ENCODE measurements around the gene WIPI1.
"Not testable (repeated sequence)": the region's sequence is repeated elsewhere in the genome, so short reads cannot be mapped to it uniquely, and the experiment has no call there.

Gene WIPI1

DNA sequence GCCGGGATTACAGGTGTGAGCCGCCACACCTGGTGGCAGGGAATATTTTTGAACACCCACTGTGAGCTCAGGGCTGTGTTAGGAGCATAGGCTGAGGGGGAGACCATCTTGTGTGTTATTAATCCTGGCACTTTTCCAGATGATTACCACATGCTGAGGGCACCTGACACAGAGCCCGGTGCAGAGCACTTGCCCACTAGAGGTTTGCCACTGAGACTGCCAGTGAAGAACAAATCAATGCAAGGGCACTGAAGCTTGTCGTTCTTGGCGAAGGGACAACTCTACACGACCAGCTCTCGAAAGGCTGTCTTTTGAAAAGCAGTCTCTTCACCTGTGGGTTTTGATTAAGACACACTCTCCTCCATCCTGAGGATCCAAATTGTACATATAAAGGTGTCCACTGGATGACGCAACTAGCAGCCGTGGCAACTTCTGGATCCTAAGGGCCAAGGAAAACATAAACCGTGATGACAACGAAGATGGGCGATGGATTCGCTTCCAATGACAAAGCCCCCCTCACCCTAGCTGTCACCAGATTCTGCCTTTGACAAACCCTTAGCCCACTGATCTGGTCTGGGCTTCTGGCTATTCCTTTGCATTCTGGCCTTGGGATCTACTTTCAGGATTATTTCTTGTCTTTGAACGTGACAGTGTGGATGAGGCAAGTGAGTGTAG is 28.7 kb downstream of the WIPI1 start:
- no peak for DNase-seq
- in situ Hi-C loops (cut with MboI; ENCODE audit: low pct_unique_long_range_greater_than_20kb, low sequenced_read_pairs): loop anchor here (25.0 kb wide), 2 partner anchors 166 to 266 kb away; no protein-coding TSS in a partner anchor

DNA sequence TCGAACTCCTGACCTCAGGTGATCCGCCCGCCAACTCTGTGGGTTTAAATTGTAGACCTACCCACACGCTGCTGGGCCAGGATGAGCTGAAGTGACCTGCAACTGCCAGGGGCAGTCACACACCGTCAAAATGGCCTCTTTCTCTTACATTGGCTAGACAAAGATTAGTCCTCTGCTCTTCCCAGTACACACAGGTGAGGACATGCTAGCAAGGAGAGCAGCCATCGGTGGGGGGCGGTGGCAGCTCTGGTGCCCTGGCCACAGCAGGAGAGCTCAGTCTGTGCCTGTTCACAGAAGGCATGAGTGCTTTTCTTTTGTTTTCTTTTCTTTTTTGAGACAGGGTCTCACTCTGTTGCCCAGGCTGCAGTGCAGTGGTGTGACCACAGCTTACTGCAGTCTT is 29.7 kb downstream of the WIPI1 start:
- in situ Hi-C loops (cut with MboI; ENCODE audit: low pct_unique_long_range_greater_than_20kb, low sequenced_read_pairs): loop anchor here (25.0 kb wide), 2 partner anchors 165 to 265 kb away; no protein-coding TSS in a partner anchor
- no peak for DNase-seq

DNA sequence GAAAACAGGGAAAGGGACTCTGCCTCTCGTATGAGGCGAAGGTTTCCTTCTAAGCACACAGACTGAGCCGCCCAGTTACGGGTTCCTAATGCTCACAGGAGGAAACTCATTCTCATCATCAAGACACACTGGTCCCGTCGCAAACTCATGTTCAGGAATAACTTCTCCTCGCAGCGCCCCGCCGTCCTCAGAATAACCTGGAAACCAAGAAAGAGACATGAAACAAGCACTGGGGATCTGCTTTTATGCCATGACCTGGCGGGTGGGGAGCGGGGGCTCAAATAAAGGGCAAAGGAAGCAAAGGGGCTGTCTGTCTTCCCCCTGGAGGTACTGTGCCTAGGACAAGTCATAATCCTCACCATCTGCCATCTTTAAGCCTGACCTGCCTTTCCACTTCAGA is 31.3 kb downstream of the WIPI1 start:
- in situ Hi-C loops (cut with MboI; ENCODE audit: low pct_unique_long_range_greater_than_20kb, low sequenced_read_pairs): loop anchor here (25.0 kb wide), 2 partner anchors 164 to 264 kb away; no protein-coding TSS in a partner anchor
- DNase-seq: no peak

DNA sequence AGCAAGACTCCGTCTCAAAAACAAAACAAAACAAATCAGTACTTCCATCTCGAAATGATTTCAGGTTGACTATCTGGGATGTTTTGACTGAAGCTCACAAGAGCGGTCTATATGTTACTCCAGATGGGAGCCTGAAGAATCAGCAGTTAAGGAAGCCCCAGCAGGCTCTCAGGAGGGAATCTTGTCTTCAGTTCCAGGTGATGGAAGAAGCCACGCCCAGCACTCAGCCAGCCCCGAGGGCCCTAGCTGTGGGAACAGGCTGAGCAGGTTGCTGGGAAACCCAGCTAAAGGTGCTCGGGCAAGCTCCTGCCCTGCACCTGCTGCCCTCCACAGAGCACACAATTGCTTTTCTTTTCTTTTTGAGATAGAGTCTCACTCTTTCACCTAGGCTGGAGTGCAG is 32.4 kb downstream of the WIPI1 start:
- in situ Hi-C loops (cut with MboI; ENCODE audit: low pct_unique_long_range_greater_than_20kb, low sequenced_read_pairs): loop anchor here (25.0 kb wide), 2 partner anchors 163 to 263 kb away; no protein-coding TSS in a partner anchor
- no peak for DNase-seq

DNA sequence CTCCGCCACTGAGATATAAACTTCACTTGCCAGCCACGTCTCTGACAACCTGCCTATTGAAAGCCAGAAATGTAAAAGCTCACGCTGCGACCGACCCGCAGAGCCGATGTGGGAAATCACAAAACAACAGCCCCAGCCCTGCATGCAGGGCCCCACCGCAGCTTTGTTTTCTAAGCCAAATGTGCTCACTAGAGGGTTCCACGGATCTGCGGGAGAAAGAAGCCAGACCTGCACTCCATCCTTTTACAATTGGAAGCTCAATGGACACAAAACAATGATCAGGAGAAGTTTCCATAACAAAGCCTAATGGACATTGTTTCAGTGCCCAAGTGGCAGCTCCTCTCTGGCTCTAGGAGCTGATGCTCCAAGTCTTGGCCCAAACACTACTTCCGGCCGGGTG is 33.1 kb downstream of the WIPI1 start:
- DNase-seq: no peak
- in situ Hi-C loops (cut with MboI; ENCODE audit: low pct_unique_long_range_greater_than_20kb, low sequenced_read_pairs): no loop called here

DNA sequence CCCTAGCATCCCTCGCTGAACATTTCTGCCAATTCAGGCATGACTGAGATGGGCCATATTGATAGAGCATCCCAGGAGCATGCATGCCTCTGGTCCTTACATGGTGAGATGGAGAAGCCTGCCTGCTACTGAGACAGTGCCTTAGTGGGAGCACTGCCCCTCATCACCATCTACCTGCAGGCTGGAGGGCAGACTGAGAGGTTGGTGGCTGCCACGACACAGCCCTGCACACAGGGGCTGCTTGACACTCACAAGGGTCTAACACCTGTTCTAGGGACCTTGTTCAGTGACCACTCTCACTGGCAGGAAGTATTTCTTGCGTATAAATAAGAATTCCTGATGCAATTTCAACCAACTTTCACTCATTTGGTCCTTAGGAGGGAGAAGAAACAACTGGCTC is 34.0 kb downstream of the WIPI1 start:
- DNase-seq: no peak

DNA sequence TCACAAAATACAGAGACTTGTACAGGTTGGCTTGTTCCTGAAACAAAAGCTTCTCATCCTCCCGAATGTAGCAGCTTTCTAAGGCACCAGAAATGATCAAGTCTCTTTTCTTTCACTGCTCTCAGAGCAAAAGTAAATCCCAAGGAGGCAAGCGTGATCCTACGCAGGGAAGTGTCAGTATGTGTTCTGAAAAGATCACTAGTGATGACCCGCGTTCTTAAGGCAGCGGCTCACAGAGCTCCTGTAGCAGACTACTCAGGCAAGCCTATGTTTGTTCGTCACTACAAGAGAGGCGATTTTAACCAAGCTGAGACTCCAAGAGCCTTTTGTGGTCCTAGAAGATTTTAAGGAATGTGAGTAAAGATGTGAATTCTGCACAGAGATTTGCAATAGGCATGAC is 34.5 kb downstream of the WIPI1 start:
- DNase-seq: no peak
- in situ Hi-C loops (cut with MboI; ENCODE audit: low pct_unique_long_range_greater_than_20kb, low sequenced_read_pairs): no loop called here

More for the DNA sequence above, 34.0 kb downstream of the WIPI1 start:
- in situ Hi-C loops (cut with MboI; ENCODE audit: low pct_unique_long_range_greater_than_20kb, low sequenced_read_pairs): no loop called here

DNA sequence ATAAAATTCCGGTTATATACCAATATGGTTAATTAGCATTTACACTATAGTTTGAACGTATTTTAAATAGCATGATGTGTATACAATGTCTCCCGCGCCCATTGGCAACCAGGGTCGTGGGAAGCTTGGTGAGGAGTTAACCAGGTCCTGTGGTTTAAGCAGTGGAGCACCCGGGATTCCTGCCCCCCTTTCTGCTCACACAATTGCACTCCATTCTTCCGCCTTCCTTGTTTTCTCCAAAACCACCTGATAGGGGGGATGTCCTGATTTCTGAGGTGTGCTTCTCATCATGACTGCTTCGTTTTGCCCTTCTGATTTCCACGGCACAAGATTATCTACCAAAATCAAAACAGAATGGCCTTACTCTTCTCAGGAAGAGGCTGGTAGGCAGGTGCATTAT is 35.8 kb downstream of the WIPI1 start:
- DNase-seq: no peak
- in situ Hi-C loops (cut with MboI; ENCODE audit: low pct_unique_long_range_greater_than_20kb, low sequenced_read_pairs): no loop called here

DNA sequence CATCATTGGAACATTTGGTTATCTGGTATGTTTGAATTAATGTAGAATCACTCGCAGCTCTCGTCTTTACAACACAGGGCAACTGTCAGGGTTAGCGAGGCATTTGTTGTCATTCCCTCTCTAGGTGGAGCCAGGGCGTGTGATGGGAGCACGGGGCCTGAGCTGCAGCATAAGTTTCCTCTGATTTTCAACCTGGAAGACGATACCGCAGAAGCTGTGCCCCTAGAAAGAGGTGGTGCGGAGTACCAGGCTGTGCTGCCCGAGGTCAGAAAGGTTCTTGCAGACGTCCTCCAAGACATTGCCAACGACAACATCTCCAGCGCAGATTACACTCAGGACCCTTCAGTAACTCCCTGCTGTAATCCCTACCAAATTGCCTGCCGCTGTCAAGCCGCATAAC is 37.2 kb downstream of the WIPI1 start:
- in situ Hi-C loops (cut with MboI; ENCODE audit: low pct_unique_long_range_greater_than_20kb, low sequenced_read_pairs): no loop called here

DNA sequence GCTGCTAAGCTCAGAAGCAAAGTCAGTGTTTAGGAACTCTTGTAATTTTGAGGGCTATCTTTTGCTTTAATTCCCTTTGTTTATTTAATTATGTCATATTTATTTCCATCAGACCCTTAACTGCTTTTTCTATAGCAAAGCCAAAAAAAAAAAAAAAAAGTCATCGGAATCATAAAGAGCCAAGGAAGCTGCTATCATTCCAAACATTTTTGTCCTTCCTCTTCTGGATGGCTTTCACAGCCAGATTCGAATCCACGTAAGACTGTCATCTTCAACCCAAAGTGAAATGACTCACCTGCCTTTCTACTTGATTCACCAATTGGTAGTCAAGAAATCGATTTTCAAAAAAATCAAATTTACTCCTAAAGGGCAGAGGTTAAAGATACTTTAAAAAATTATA is 38.4 kb downstream of the WIPI1 start:
- no peak for DNase-seq
- in situ Hi-C loops (cut with MboI; ENCODE audit: low pct_unique_long_range_greater_than_20kb, low sequenced_read_pairs): no loop called here

More for the DNA sequence above, 37.2 kb downstream of the WIPI1 start:
- DNase-seq: no peak

DNA sequence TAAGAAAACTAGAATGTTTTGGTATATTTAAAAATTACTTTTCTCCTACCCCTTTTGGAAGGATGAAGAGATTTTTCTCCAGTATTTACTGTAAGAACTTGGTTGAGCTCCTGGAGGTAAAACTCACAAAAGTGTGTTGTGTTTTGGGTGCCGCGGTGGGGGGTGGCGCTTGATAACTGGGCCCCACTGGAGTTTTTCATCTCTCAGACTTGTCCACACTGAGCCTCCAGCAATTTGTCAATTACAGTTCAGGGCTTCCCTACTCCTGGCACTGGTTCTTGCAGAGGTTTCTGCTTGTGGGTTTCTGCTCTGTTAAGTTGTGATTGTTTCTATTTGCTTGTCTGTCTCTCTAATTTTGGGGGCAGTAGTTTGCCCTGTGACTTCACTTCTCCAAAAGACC is 40.0 kb downstream of the WIPI1 start:
- in situ Hi-C loops (cut with MboI; ENCODE audit: low pct_unique_long_range_greater_than_20kb, low sequenced_read_pairs): no loop called here
- DNase-seq: no peak

DNA sequence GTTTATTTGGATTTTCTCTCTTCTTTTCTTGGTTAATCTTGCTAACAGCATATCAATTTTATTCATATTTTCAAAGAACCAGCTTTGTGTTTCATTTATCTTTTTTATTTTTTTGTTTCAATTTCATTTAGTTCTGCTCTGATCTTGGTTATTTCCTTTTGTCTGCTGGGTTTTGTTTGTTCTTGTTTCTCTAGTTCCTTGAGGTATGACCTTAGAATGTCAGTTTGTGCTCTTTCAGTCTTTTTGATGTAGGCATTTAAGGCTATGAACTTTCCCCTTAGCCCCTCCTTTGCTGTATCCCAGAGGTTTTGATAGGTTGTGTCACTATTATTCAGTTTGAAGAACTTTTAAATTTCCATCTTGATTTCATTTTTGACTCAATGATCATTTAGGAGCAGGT is 42.4 kb downstream of the WIPI1 start:
- DNase-seq; in situ Hi-C loops (cut with MboI; ENCODE audit: low pct_unique_long_range_greater_than_20kb, low sequenced_read_pairs): not testable (repeated sequence)

DNA sequence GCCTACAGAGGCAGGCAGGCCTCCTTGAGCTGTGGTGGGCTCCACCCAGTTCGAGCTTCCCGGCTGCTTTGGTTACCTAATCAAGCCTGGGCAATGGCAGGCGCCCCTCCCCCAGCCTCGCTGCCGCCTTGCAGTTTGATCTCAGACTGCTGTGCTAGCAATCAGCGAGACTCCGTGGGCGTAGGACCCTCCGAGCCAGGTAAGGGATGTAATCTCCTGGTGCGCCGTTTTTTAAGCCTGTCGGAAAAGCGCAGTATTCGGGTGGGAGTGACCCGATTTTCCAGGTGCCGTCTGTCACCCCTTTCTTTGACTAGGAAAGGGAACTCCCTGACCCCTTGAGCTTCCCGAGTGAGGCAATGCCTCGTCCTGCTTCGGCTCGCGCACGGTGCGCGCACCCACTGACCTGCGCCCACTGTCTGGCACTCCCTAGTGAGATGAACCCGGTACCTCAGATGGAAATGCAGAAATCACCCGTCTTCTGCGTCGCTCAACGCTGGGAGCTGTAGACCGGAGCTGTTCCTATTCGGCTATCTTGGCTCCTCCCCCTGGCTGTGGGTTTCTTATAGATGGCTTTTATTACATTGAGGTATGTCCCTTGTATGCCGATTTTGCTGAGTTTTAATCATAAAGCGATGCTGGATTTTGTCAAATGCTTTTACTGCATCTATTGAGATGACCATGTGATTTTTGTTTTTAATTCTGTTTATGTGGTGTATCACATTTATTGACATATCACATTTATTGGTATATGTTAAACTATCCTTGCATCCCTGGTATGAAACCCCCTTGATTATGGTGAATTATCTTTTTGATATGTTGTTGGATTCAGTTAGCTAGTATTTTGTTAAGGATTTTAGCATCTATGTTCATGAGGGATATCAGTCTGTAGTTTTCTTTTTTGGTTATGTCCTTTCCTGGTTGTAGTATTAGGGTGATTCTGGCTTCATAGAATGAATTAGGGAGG is 43.4 kb downstream of the WIPI1 start:
- peak; percentile 46 for DNase-seq
- in situ Hi-C loops (cut with MboI; ENCODE audit: low pct_unique_long_range_greater_than_20kb, low sequenced_read_pairs): not testable (repeated sequence)

DNA sequence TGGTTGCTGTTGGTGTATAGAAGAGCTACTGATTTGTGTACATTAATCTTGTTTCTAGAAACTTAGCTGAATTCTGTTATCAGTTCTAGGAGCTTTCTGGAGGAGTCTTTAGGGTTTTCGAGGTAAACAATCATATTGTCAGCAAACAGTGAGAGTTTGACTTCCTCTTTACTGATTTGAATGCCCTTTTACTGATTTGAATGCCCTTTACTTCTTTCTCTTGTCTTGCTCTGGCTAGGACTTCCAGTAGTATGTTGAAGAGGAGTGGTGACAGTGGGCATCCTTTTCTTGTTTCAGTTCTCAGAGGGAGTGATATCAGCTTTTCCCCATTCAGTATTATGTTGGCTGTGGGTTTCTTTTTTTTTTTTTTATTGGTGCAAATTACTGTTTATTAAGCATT is 49.6 kb downstream of the WIPI1 start:
- in situ Hi-C loops (cut with MboI; ENCODE audit: low pct_unique_long_range_greater_than_20kb, low sequenced_read_pairs); DNase-seq: not testable (repeated sequence)

DNA sequence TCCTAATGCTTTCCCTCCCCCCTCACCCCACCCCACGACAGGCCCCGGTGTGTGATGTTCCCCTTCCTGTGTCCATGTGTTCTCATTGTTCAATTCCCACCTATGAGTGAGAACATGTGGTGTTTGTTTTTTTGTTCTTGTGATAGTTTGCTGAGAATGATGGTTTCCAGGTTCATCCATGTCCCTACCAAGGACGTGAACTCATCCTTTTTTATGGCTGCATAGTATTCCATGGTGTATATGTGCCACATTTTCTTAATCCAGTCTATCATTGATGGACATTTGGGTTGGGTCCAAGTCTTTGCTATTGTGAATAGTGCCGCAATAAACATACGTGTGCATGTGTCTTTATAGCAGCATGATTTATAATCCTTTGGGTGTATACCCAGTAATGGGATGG is 53.5 kb downstream of the WIPI1 start:
- DNase-seq; in situ Hi-C loops (cut with MboI; ENCODE audit: low pct_unique_long_range_greater_than_20kb, low sequenced_read_pairs): not testable (repeated sequence)

DNA sequence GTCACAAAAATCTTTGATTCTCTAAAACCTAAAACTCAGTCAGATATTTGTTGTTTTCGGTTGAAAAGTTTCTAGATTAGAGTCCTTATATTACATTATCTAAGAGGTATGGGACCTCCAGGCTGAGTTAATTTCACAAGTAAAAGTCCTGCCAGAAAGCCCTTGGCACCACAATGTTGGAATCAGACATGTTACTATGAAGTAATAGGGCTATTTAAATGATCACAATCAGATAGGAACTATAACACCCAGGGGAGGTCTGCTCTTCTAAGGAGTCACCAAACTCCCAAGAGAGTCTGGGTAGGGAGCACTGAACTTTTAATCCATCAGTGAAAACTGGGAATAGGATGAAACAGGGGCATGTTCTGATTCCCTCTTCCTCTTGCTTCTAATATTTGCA is 54.2 kb downstream of the WIPI1 start:
- in situ Hi-C loops (cut with MboI; ENCODE audit: low pct_unique_long_range_greater_than_20kb, low sequenced_read_pairs): no loop called here
- no peak for DNase-seq

DNA sequence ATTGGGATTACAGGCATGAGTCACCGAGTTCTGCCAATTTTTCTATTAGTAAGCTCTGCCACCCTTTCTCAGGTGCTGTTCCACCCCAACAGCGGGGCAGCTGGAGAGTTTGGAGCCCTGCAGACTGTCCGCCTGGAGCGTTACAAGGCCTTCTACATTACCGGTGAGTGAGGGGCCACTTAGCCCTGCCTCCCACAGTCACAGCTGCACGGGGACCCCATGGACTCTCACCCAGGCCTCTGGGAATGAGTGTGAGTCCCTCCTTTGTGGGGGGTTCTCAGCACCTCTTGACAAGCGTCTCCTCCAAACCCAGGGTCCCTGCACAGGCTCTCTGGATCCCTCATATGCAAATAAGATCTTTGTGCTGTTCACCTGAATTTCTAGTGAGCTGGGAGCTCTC is 56.0 kb downstream of the WIPI1 start:
- in situ Hi-C loops (cut with MboI; ENCODE audit: low pct_unique_long_range_greater_than_20kb, low sequenced_read_pairs): no loop called here
- DNase-seq: no peak

DNA sequence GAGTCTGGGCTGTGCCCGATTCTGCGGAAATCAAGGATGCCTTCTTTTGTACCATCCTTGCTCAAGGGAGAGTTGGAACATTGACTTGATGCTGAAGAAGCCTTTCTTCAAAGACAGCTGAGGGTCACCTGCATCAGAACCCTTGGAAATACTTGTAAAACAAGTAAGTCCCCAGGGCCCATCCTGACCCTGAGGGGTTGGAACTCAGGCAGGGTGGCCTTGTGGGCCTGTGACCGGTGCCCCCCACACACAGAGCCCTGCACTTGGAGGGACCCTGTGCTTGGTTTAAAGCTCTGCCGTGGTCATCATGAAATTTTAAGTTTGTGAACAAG is 56.9 kb downstream of the WIPI1 start:
- no peak for DNase-seq
- in situ Hi-C loops (cut with MboI; ENCODE audit: low pct_unique_long_range_greater_than_20kb, low sequenced_read_pairs): no loop called here

DNA sequence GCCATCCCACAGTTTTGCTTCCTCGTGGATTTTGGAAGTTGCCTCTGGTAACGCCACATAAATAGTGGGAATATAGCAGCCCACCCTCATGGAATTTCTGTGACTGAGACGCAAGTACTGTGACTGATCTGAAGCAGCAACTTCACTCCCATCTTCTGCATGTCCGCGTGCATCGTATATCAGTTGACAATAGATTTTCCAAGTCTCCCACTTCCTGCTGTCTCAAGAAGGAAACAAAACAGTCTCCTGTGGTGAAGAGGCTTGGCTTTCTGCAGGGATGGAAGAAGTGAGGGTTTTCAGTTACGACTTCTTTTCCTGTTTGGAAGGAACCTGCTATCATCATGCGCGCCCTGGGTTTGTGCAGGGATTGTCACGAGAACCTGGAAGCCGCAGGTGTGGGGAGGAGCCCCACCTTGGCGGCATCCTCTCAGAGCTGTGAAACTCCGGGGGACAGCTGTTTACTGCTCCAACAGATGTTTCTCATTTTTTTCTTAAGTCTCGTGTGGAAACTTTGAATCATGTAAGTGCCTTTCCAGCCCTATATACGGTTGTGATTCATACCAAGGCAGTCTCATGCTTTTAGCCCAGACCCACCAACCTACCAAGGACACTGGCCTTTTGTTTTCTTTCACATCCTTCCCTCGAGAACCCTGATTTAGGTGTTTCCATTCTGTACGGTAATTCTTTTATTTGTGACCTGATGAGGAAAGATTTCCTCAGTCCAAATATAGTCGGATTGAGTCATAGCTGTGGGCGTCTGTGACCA is 57.5 kb downstream of the WIPI1 start:
- in situ Hi-C loops (cut with MboI; ENCODE audit: low pct_unique_long_range_greater_than_20kb, low sequenced_read_pairs): no loop called here
- DNase-seq: no peak

Data from KBM-7 (cell line).